DND-41 (cell line): ENCODE data around the gene AKAP9.

Source experiments
- EZH2 ChIP-seq: IDR thresholded peaks from 3 replicates; pipeline ENCODE4 v1.6.1; 2012; ENCODE audit warnings: borderline replicate concordance, low read depth, mild to moderate bottlenecking, moderate library complexity, low read length, inconsistent platforms; ENCODE audit not compliant: severe bottlenecking
- TF ChIP-seq, protein P1 (sequence below): IDR thresholded peaks from 2 replicates; pipeline ENCODE4 v1.5.1; 2012; ENCODE audit warnings: borderline replicate concordance, low read length, moderate library complexity, mild to moderate bottlenecking; ENCODE audit not compliant: poor library complexity, severe bottlenecking; ENCODE audit errors: extremely low read depth

DNA sequence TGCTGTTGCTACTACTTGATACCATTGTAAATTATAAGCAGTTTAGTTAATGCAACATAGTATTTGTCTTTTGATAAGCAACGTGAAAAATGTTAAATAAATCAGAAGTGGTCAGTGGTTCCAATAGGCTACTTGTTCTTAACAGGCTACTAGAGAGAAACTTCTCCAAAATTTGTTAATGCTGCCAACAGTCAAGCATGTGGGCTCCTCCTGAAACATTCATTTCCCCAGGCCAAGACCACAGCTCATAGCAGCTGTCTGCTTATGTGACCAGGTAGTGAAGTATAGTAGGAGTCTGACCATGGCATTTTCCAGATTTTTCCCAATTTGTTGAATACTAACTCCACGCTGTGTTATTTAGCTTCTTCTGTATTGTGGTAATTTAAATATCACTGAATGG, 112.7 kb downstream of the AKAP9 start:
- TF ChIP-seq, protein P1, sequence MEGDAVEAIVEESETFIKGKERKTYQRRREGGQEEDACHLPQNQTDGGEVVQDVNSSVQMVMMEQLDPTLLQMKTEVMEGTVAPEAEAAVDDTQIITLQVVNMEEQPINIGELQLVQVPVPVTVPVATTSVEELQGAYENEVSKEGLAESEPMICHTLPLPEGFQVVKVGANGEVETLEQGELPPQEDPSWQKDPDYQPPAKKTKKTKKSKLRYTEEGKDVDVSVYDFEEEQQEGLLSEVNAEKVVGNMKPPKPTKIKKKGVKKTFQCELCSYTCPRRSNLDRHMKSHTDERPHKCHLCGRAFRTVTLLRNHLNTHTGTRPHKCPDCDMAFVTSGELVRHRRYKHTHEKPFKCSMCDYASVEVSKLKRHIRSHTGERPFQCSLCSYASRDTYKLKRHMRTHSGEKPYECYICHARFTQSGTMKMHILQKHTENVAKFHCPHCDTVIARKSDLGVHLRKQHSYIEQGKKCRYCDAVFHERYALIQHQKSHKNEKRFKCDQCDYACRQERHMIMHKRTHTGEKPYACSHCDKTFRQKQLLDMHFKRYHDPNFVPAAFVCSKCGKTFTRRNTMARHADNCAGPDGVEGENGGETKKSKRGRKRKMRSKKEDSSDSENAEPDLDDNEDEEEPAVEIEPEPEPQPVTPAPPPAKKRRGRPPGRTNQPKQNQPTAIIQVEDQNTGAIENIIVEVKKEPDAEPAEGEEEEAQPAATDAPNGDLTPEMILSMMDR = no peak
- TF ChIP-seq EZH2 = no peak
